Endodermal cell (in vitro differentiated cells): ENCODE results near the gene RASL10A. TPM values are rescaled to one million over a fixed set of nuclear protein-coding genes. Genes with fewer than 3 reads are reported as not detected.

ENCODE experiments used
- DNase-seq: peaks from one replicate; pipeline ENCODE4 v3.0.0-alpha.2; 2017
- H3K27ac ChIP-seq: 2 replicates; pipeline ENCODE4 v1.5.1; 2013; ENCODE audit warnings: mild to moderate bottlenecking, low read depth, low read length, moderate library complexity
- H3K27me3 ChIP-seq: 2 replicates; pipeline ENCODE4 v1.6.1; 2013; ENCODE audit warnings: mild to moderate bottlenecking, low read length, moderate library complexity; ENCODE audit not compliant: insufficient read depth, control insufficient read depth, poor library complexity, severe bottlenecking
- H3K36me3 ChIP-seq: 2 replicates; pipeline ENCODE4 v1.7.0; 2013; ENCODE audit warnings: mild to moderate bottlenecking, low read length, moderate library complexity; ENCODE audit not compliant: control insufficient read depth, insufficient read depth
- H3K4me1 ChIP-seq: one replicate; pipeline ENCODE4 v1.7.0; 2013; ENCODE audit warnings: low read length; ENCODE audit not compliant: control insufficient read depth, insufficient read depth
- H3K4me3 ChIP-seq: 2 replicates; pipeline ENCODE4 v1.5.1; 2013; ENCODE audit warnings: mild to moderate bottlenecking, low read length, moderate library complexity
- H3K9ac ChIP-seq: 2 replicates; pipeline ENCODE4 v1.6.1; 2013; ENCODE audit warnings: mild to moderate bottlenecking, low read length, moderate library complexity; ENCODE audit not compliant: poor library complexity, severe bottlenecking; ENCODE audit errors: extremely low read depth
- H3K9me3 ChIP-seq: 2 replicates; pipeline ENCODE4 v1.6.1; 2013; ENCODE audit warnings: mild to moderate bottlenecking, low read length, moderate library complexity; ENCODE audit not compliant: control insufficient read depth
- H3K27ac Mint-ChIP-seq: 2 replicates; pipeline ENCODE4 v1.8.0; 2020; ENCODE audit warnings: mixed read lengths
- H3K27me3 Mint-ChIP-seq: 2 replicates; pipeline ENCODE4 v1.8.0; 2021; ENCODE audit warnings: mild to moderate bottlenecking, mixed read lengths; ENCODE audit not compliant: insufficient read depth
- H3K36me3 Mint-ChIP-seq: 2 replicates; pipeline ENCODE4 v1.8.0; 2020; ENCODE audit warnings: low read depth, mixed read lengths
- H3K4me1 Mint-ChIP-seq: 2 replicates; pipeline ENCODE4 v1.8.0; 2020; ENCODE audit warnings: mixed read lengths
- H3K4me3 Mint-ChIP-seq: 2 replicates; pipeline ENCODE4 v1.8.0; 2020; ENCODE audit warnings: mild to moderate bottlenecking, moderate library complexity, mixed read lengths
- H3K9me3 Mint-ChIP-seq: 2 replicates; pipeline ENCODE4 v1.8.0; 2020; ENCODE audit warnings: mild to moderate bottlenecking, mixed read lengths
- CTCF ChIP-seq: fragments of 200-600 bp; sonication (generic); conservative IDR thresholded peaks from 2 replicates; pipeline ENCODE4 v1.5.0; 2021; ENCODE audit warnings: antibody characterized with exemption, mild to moderate bottlenecking
- WGBS, 2 experiments: methylation state at CpG; one replicate each; pipeline versions ENCODE4 v1.1.5 to v1.1.7; 2013; ENCODE audit warnings: missing lambda C conversion rate in 2 of 2, mixed read lengths in 1 of 2; ENCODE audit not compliant: insufficient coverage in 1 of 2, insufficient read length in 1 of 2; 5-methylcytosine and 5-hydroxymethylcytosine counted together
- total RNA-seq, 2 donors: library from RNA; stranded (reverse); fragmentation: NEBNext Ultra II Directional in 1 of 2; extraction: Animal tissue kit (Norgen Biotek cat#: 25700) in 1 of 2; gene quantifications; 2 replicates in 1 of 2; 3 replicates in 1 of 2; pipeline ENCODE4 v1.2.1, GENCODE V29; 2021

RASL10A gene
- total RNA-seq, 2 donors from 2014 or later: 1.3 TPM

- H3K9ac ChIP-seq: no peak overlapping the region
These were observed 14.5 kb downstream of the RASL10A start for GRCh38 chr22:29300807-29301601.

GRCh38 chr22:29300467-29300806 is 15.1 kb downstream of the RASL10A start:
- no peak for DNase-seq
- Histone ChIP-seq H3K9ac (no peak overlapping the region), H3K4me1 (no peaks in the 10 kb centered on the region), H3K9me3 (no peaks in the 10 kb centered on the region), H3K4me3 (no peak overlapping the region), H3K36me3 (peaks cover 49% of the 10 kb centered on the region), H3K27me3 (no peaks in the 10 kb centered on the region), H3K27ac (no peak overlapping the region)
- Mint-ChIP-seq H3K36me3 (peaks cover 53% of the 10 kb centered on the region), H3K9me3 (no peaks in the 10 kb centered on the region), H3K4me3 (no peak overlapping the region), H3K27me3 (no peaks in the 10 kb centered on the region), H3K4me1 (peaks cover 8% of the 10 kb centered on the region), H3K27ac (no peak overlapping the region)
- TF ChIP-seq CTCF: no peak
- WGBS, 2 experiments: 91 to 97% methylated on average over 4 of the region's 4 CpGs

More at GRCh38 chr22:29300807-29301601, 14.5 kb downstream of the RASL10A start:
- Histone ChIP-seq H3K27ac (peak overlapping the region; percentile 30), H3K36me3 (peaks cover 43% of the 10 kb centered on the region), H3K4me3 (no peak overlapping the region), H3K4me1 (no peaks in the 10 kb centered on the region), H3K9me3 (no peaks in the 10 kb centered on the region), H3K27me3 (no peaks in the 10 kb centered on the region)
- peak; percentile 66 for DNase-seq
- 89 to 100% methylated on average over 3 to 10 of the region's 10 CpGs for whole genome bisulfite sequencing, 2 experiments
- no peaks in the 10 kb centered on the region for H3K9me3 Mint-ChIP-seq
- no peak overlapping the region for H3K4me3 Mint-ChIP-seq
- H3K27me3 Mint-ChIP-seq: no peaks in the 10 kb centered on the region
- TF ChIP-seq CTCF: no peak
- H3K36me3 Mint-ChIP-seq: peaks cover 47% of the 10 kb centered on the region
- peak overlapping the region; percentile 20 for H3K27ac Mint-ChIP-seq
- H3K4me1 Mint-ChIP-seq: peaks cover 10% of the 10 kb centered on the region

GRCh38 chr22:29299136-29299900 is 16.2 kb downstream of the RASL10A start:
- WGBS, 2 experiments: 94 to 95% methylated on average over 13 to 19 of the region's 19 CpGs
- Histone ChIP-seq H3K9me3 (no peaks in the 10 kb centered on the region), H3K4me1 (no peaks in the 10 kb centered on the region), H3K36me3 (peaks cover 59% of the 10 kb centered on the region), H3K27me3 (no peaks in the 10 kb centered on the region), H3K27ac (no peak overlapping the region), H3K9ac (no peak overlapping the region), H3K4me3 (no peak overlapping the region)
- H3K27ac Mint-ChIP-seq: peak overlapping the region; percentile 50
- H3K9me3 Mint-ChIP-seq: no peaks in the 10 kb centered on the region
- no peak for TF ChIP-seq CTCF
- H3K36me3 Mint-ChIP-seq: peaks cover 64% of the 10 kb centered on the region
- no peak for DNase-seq
- peaks cover under 1% of the 10 kb centered on the region for H3K4me1 Mint-ChIP-seq
- H3K27me3 Mint-ChIP-seq: no peaks in the 10 kb centered on the region
- H3K4me3 Mint-ChIP-seq: no peak overlapping the region
